WTC11 (cell line): Measurements from ENCODE around the gene PRR22.

ENCODE experiments used
- ATF3 ChIP-seq: sonication (generic); formaldehyde crosslinking; conservative IDR thresholded peaks from 2 replicates; pipeline ENCODE4 v1.8.1; 2022; ENCODE audit warnings: mild to moderate bottlenecking, missing genetic modification reagents
- CTCF ChIP-seq: fragments of 200-600 bp; IDR thresholded peaks from 2 replicates; pipeline ENCODE4 v1.8.0; 2022; ENCODE audit warnings: antibody characterized with exemption
- NR2C2 ChIP-seq: sonication (generic); formaldehyde crosslinking; IDR thresholded peaks from 2 replicates; pipeline ENCODE4 v1.8.0; 2022; ENCODE audit warnings: mild to moderate bottlenecking, missing genetic modification reagents
- TCF7 ChIP-seq: sonication (generic); formaldehyde crosslinking; IDR thresholded peaks from 2 replicates; pipeline ENCODE4 v1.8.0; 2022; ENCODE audit warnings: mild to moderate bottlenecking, low read depth, missing genetic modification reagents, moderate library complexity
- USF1 ChIP-seq: sonication (generic); formaldehyde crosslinking; IDR thresholded peaks from 2 replicates; pipeline ENCODE4 v1.8.0; 2022; ENCODE audit warnings: mild to moderate bottlenecking, missing genetic modification reagents
- ZNF281 ChIP-seq: sonication (generic); formaldehyde crosslinking; IDR thresholded peaks from 2 replicates; pipeline ENCODE4 v1.8.0; 2023; ENCODE audit warnings: mild to moderate bottlenecking, missing genetic modification reagents
- ZNF512 ChIP-seq: sonication (generic); formaldehyde crosslinking; IDR thresholded peaks from 2 replicates; pipeline ENCODE4 v1.8.1; 2022; ENCODE audit warnings: missing genetic modification reagents, borderline replicate concordance

- TF ChIP-seq CTCF, result no peak
- no peak for TF ChIP-seq USF1 (CRISPR knock-in tag)
- no peak for TF ChIP-seq ZNF281 (CRISPR knock-in tag)
- TF ChIP-seq TCF7 (CRISPR knock-in tag), result no peak
- TF ChIP-seq ATF3 (CRISPR knock-in tag), result no peak
- no peak for TF ChIP-seq NR2C2 (CRISPR knock-in tag)
- TF ChIP-seq ZNF512 (CRISPR knock-in tag), result no peak
Measured at GRCh38 chr19:5821521-5822180, 37.1 kb upstream of the PRR22 start.
